GM13976 (cell line): ENCODE data around the gene NR1H4.

ENCODE experiments used
- DNase-seq: peaks from one replicate; pipeline ENCODE4 v3.0.0; 2012; ENCODE audit warnings: low spot score
- in situ Hi-C: fragments of 300-500 bp; cut with MboI; formaldehyde crosslinking; loops from one replicate; pipeline ENCODE4 v1.12.0; 2022; ENCODE audit warnings: low sequenced_read_pairs, mixed read lengths, inconsistent platforms; ENCODE audit not compliant: unreplicated experiment
- TF ChIP-seq, protein P1 (sequence below): IDR thresholded peaks from 2 replicates; pipeline ENCODE4 v1.5.1; 2012; ENCODE audit warnings: borderline replicate concordance, mild to moderate bottlenecking; ENCODE audit not compliant: insufficient read depth; ENCODE audit errors: extremely low read depth, missing control alignments, control extremely low read depth

NR1H4 gene

DNA sequence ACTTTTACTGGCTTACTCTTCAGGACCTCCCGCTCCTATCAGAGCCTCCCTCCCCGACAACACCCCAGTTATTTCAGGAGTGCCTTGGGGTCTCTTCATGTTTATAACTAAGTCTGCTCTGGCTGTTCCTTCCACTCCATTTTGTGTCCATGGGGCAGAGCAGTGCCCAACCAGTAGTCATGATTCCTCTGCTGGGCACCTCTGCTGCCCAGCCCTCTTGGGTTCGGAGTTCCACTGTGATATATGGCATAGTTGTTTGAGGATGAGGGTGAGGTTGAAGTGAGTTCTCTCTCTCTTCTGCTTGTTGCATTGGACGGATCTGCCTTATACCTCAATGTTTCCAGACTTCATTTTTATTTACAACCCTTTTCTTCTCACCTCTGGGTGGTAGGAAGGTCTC lies 17.4 kb downstream of the NR1H4 start:
- in situ Hi-C loops: no loop called here
- no peak for DNase-seq
- TF ChIP-seq, protein P1, sequence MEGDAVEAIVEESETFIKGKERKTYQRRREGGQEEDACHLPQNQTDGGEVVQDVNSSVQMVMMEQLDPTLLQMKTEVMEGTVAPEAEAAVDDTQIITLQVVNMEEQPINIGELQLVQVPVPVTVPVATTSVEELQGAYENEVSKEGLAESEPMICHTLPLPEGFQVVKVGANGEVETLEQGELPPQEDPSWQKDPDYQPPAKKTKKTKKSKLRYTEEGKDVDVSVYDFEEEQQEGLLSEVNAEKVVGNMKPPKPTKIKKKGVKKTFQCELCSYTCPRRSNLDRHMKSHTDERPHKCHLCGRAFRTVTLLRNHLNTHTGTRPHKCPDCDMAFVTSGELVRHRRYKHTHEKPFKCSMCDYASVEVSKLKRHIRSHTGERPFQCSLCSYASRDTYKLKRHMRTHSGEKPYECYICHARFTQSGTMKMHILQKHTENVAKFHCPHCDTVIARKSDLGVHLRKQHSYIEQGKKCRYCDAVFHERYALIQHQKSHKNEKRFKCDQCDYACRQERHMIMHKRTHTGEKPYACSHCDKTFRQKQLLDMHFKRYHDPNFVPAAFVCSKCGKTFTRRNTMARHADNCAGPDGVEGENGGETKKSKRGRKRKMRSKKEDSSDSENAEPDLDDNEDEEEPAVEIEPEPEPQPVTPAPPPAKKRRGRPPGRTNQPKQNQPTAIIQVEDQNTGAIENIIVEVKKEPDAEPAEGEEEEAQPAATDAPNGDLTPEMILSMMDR: no peak

DNA sequence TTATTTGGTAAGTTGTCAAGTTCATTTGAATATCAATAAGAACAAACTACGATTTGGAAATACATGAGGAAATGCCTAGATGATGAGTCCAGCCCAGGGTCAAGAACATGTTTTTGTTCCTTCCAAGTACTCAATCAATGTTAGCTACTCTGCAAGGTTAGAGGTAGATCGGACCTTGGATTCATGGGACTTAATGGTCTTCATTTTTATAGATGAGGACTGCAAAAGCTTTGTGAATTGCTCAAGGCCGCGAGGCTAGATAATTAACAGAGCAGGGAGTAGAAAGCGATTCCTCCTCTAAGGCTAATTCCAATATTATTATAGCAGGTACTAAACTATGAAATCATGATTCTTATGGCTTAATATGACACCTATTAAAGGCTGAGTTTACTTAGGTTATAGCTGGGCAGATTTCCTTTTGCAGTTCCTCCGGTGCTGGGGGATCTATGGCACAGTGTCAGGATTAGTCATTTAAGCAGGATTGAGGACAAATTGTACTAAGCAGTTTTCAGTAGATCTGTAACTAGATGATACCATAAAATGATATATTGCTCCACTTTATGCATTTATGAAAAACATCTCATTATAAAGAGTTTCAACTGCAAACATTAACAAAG lies 19.8 kb downstream of the NR1H4 start:
- in situ Hi-C loops: no loop called here
- no peak for DNase-seq
- TF ChIP-seq, protein P1: no peak

DNA sequence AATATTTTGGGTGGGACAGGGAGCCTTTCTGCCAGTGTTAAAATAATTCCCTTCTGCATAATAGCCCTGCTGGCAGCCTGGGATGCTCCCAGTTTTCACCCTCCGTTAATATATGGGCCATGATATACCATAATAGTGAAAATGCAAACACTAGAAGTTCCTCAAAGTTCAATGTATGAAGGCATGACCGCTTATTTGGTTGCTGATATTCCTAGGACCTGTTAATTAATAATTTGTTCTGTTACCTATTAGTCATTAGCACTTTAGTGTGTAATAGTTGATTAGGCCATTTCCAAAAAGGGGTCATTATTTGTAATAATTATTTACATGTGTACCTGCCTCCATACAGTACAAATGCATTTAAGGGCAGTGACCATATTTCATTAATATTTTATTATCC lies 20.4 kb downstream of the NR1H4 start:
- in situ Hi-C loops: no loop called here

DNA sequence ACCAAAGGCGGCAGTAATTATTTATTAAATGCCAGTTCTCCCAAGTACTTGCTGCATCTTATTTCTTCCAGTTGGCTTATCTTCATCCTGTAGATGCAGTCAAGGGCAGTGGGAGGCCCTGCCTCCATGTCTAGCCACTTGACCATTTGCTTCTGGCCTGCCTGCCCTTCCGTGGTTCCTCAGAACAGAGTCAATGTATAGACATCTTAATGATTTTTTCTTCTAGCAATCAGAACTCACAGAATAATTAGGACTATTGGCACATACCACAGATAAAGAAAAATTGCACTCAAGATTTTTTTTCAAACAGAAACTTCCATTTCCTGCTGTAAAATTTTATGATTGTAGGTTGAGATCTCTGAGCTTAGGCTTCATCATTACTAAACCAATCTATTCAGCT lies 20.9 kb downstream of the NR1H4 start:
- no peak for DNase-seq
- TF ChIP-seq, protein P1: no peak
- in situ Hi-C loops: no loop called here

More for the DNA sequence above, 20.4 kb downstream of the NR1H4 start:
- DNase-seq: no peak
- TF ChIP-seq, protein P1: no peak

DNA sequence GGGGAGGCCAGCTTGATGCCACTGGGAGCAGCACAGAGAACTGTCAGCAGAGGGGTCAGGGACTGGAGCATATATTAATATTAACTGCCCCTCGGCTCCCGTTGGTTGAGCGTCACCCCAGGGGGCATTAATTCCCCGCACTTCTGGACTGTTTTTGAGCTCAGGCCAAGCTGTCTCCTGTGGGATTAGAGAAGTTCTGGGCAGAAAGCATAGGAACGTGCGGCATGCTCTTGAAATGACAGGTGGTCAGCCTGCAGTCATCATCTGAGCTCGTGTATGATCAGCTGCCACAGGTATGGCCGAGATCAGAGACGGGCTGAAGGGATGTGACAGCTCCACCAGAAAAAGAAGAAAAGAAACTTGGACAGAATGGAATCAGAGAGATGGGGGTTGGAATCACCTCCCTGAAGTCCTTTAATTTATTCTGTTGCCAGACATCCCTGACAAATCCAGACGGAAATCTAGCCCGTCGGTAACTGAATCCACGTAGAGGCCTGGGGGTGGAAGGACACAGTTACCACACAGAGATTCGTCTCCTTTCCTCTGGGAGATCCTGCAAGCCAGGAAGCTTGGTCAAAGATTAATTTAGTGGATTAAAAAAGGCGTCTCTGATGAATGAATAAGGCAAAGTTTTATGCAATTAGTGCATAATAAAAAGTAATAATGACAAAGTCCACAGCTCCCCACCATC lies 23.6 kb downstream of the NR1H4 start:
- TF ChIP-seq, protein P1: no peak
- no peak for DNase-seq
- in situ Hi-C loops: no loop called here

DNA sequence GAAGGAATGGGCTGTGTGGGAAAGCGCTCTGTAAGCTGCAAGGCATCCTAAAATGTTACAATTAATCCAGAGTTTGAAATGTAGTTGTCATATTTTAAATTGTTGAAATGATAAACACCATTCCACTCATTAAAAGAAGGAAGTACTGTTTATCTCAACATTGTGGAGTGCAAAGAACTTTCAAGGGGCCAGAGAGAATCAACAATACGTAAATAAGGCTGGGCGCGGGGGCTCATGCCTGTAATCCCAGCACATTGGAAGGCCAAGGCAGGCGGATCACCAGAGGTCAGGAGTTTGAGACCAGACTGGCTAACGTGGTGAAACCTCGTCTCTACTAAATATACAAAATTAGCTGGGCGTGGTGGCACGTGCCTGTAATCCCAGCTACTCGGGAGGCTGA lies 24.5 kb downstream of the NR1H4 start:
- DNase-seq: no peak
- in situ Hi-C loops: no loop called here
- TF ChIP-seq, protein P1: no peak
